Measurements from ENCODE around the gene C2orf42. TPM values are rescaled to one million over a fixed set of nuclear protein-coding genes. Genes with fewer than 3 reads are reported as not detected.
"Not testable (repeated sequence)": the region's sequence is repeated elsewhere in the genome, so short reads cannot be mapped to it uniquely, and the experiment has no call there.

C2orf42 gene
- total RNA-seq, 2 donors from 2014 or later: 12.3 to 16.5 TPM

DNA sequence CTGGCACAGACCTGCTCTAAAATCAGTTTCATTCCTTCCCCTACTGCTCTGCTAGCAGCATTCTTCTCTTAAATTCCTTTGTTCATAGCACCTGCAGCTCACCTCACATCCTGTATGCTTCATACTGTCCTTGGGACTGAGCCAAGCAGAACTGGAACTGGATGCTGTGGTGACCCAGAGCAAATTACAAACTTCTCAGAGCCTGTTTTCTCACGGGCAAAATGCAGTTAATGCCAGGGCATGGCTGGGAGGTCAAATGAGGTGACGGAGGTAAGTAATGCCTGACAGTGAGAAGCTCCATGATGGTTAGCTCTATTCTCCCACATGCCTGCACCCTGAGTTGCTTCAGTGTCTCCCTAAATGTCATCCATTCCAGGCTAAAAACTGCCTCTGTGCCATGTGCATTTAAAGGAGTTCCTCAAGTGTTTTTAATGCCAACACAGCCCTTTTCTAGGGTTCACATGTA lies 29.7 kb downstream of the C2orf42 start:
- Mint-ChIP-seq H3K4me3 (no peak overlapping the region), H3K36me3 (ENCODE audit: low read depth) (peaks cover 37% of the 10 kb centered on the region), H3K27ac (no peak overlapping the region), H3K27me3 (ENCODE audit: insufficient read depth) (no peaks in the 10 kb centered on the region), H3K9me3 (no peaks in the 10 kb centered on the region), H3K4me1 (no peaks in the 10 kb centered on the region)
- Histone ChIP-seq H3K4me3 (ENCODE audit: low read length) (no peak overlapping the region), H3K9me3 (ENCODE audit: control insufficient read depth, low read length) (no peaks in the 10 kb centered on the region), H3K4me1 (ENCODE audit: control insufficient read depth, insufficient read depth, low read length) (no peaks in the 10 kb centered on the region), H3K27me3 (ENCODE audit: control insufficient read depth, insufficient read depth, low read length, poor library complexity, severe bottlenecking) (no peaks in the 10 kb centered on the region), H3K9ac (ENCODE audit: extremely low read depth, low read length, poor library complexity, severe bottlenecking) (no peak overlapping the region), H3K27ac (ENCODE audit: low read depth, low read length) (no peak overlapping the region), H3K36me3 (ENCODE audit: control insufficient read depth, insufficient read depth, low read length) (peaks cover 25% of the 10 kb centered on the region)
- TF ChIP-seq, protein P1, sequence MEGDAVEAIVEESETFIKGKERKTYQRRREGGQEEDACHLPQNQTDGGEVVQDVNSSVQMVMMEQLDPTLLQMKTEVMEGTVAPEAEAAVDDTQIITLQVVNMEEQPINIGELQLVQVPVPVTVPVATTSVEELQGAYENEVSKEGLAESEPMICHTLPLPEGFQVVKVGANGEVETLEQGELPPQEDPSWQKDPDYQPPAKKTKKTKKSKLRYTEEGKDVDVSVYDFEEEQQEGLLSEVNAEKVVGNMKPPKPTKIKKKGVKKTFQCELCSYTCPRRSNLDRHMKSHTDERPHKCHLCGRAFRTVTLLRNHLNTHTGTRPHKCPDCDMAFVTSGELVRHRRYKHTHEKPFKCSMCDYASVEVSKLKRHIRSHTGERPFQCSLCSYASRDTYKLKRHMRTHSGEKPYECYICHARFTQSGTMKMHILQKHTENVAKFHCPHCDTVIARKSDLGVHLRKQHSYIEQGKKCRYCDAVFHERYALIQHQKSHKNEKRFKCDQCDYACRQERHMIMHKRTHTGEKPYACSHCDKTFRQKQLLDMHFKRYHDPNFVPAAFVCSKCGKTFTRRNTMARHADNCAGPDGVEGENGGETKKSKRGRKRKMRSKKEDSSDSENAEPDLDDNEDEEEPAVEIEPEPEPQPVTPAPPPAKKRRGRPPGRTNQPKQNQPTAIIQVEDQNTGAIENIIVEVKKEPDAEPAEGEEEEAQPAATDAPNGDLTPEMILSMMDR (conservative IDR thresholded peaks at IDR 0.05): no peak
- WGBS, 2 experiments (ENCODE audit: insufficient coverage in 1 of 2, insufficient read length in 1 of 2): 86 to 88% methylated on average over 2 of the region's 2 CpGs
- DNase-seq: no peak

DNA sequence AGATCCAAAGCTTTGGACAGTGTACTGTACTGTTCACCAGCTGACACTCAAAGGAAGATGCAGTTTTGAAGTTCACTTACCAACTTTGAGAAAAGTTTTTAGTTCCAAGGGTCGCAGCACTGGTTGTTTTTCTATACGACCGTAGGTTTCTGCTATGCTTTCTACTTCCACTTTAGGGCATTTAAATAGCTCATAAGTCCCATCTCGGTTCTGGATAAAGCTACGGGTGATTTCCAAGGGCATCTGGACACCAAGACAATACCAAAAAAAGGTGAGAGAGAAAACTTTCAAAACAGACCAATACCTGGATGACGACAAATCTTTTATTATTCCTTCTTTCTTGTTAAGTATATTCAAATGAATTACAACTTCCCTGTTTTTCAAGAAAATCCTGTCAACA lies 30.3 kb downstream of the C2orf42 start:
- Mint-ChIP-seq H3K9me3 (no peaks in the 10 kb centered on the region), H3K27ac (no peak overlapping the region), H3K4me3 (no peak overlapping the region), H3K27me3 (ENCODE audit: insufficient read depth) (no peaks in the 10 kb centered on the region), H3K4me1 (no peaks in the 10 kb centered on the region), H3K36me3 (ENCODE audit: low read depth) (peaks cover 36% of the 10 kb centered on the region)
- no peaks in the 10 kb centered on the region for H3K4me1 ChIP-seq (ENCODE audit: control insufficient read depth, insufficient read depth, low read length)
- 95 to 98% methylated on average over 6 of the region's 6 CpGs for WGBS, 2 experiments (ENCODE audit: insufficient coverage in 1 of 2, insufficient read length in 1 of 2)
- H3K27me3 ChIP-seq (ENCODE audit: control insufficient read depth, insufficient read depth, low read length, poor library complexity, severe bottlenecking): no peaks in the 10 kb centered on the region
- no peak overlapping the region for H3K4me3 ChIP-seq (ENCODE audit: low read length)
- TF ChIP-seq, protein P1 (conservative IDR thresholded peaks at IDR 0.05): no peak
- H3K36me3 ChIP-seq (ENCODE audit: control insufficient read depth, insufficient read depth, low read length): peaks cover 24% of the 10 kb centered on the region
- no peaks in the 10 kb centered on the region for H3K9me3 ChIP-seq (ENCODE audit: control insufficient read depth, low read length)
- H3K27ac ChIP-seq (ENCODE audit: low read depth, low read length): no peak overlapping the region
- H3K9ac ChIP-seq (ENCODE audit: extremely low read depth, low read length, poor library complexity, severe bottlenecking): no peak overlapping the region
- no peak for DNase-seq

DNA sequence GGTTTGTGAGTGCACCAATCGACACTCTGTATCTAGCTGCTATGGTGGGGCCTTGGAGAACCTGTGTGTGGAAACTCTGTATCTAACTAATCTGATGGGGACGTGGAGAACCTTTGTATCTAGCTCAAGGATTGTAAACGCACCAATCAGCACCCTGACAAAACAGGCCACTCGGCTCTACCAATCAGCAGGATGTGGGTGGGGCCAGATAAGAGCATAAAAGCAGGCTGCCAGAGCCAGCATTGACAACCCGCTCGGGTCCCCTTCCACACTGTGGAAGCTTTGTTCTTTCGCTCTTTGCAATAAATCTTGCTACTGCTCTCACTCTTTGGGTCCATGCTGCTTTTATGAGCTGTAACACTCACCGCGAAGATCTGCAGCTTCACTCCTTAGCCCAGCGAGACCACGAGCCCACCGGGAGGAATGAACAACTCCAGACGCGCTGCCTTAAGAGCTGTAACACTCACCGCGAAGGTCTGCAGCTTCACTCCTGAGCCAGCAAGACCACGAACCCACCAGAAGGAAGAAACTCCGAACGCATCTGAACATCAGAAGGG lies 41.6 kb downstream of the C2orf42 start:
- not testable (repeated sequence) for H3K27me3 ChIP-seq (ENCODE audit: control insufficient read depth, insufficient read depth, low read length, poor library complexity, severe bottlenecking); DNase-seq; H3K27me3 Mint-ChIP-seq (ENCODE audit: insufficient read depth); H3K9ac ChIP-seq (ENCODE audit: extremely low read depth, low read length, poor library complexity, severe bottlenecking); H3K27ac Mint-ChIP-seq; H3K4me1 ChIP-seq (ENCODE audit: control insufficient read depth, insufficient read depth, low read length); H3K9me3 ChIP-seq (ENCODE audit: control insufficient read depth, low read length); H3K27ac ChIP-seq (ENCODE audit: low read depth, low read length); H3K4me3 ChIP-seq (ENCODE audit: low read length); H3K4me1 Mint-ChIP-seq; H3K4me3 Mint-ChIP-seq; H3K9me3 Mint-ChIP-seq
- peaks cover 33% of the 10 kb centered on the region for H3K36me3 Mint-ChIP-seq (ENCODE audit: low read depth)
- WGBS, 2 experiments (ENCODE audit: insufficient coverage in 1 of 2, insufficient read length in 1 of 2): 91 to 97% methylated on average over 11 to 19 of the region's 19 CpGs
- H3K36me3 ChIP-seq (ENCODE audit: control insufficient read depth, insufficient read depth, low read length): peaks cover 11% of the 10 kb centered on the region

DNA sequence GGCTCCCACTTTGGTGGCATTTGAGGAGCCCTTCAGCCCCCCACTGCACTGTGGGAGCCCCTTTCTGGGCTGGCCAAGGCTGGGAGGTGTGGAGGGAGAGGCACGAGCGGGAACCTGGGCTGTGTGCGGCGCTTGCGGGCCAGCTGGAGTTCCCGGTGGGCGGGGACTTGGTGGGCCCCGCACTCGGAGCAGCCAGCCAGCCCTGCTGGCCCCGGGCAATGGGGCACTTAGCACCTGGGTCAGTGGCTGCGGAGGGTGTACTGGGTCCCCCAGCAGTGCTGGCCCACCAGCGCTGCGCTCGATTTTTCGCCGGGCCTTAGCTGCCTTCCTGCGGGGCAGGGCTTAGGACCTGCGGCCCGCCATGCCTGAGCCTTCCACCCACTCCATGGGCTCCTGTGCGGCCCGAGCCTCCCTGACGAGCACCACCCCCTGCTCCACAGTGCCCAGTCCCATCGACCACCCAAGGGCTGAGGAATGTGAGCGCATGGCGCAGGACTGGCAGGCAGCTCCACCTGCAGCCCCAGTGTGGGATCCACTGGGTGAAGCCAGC lies 42.5 kb downstream of the C2orf42 start:
- not testable (repeated sequence) for H3K27me3 ChIP-seq (ENCODE audit: control insufficient read depth, insufficient read depth, low read length, poor library complexity, severe bottlenecking); H3K9me3 ChIP-seq (ENCODE audit: control insufficient read depth, low read length); H3K27ac ChIP-seq (ENCODE audit: low read depth, low read length); H3K4me3 Mint-ChIP-seq; H3K27me3 Mint-ChIP-seq (ENCODE audit: insufficient read depth); H3K27ac Mint-ChIP-seq; H3K9ac ChIP-seq (ENCODE audit: extremely low read depth, low read length, poor library complexity, severe bottlenecking); H3K4me1 Mint-ChIP-seq; H3K9me3 Mint-ChIP-seq; H3K4me1 ChIP-seq (ENCODE audit: control insufficient read depth, insufficient read depth, low read length); DNase-seq; H3K4me3 ChIP-seq (ENCODE audit: low read length)
- 87 to 97% methylated on average over 9 to 25 of the region's 25 CpGs for WGBS, 2 experiments (ENCODE audit: insufficient coverage in 1 of 2, insufficient read length in 1 of 2)
- peaks cover 11% of the 10 kb centered on the region for H3K36me3 ChIP-seq (ENCODE audit: control insufficient read depth, insufficient read depth, low read length)
- H3K36me3 Mint-ChIP-seq (ENCODE audit: low read depth): peaks cover 31% of the 10 kb centered on the region
